ENCODE data around the gene LURAP1L. TPM values are rescaled to one million over a fixed set of nuclear protein-coding genes. Genes with fewer than 3 reads are reported as not detected.

Gene LURAP1L
- polyA plus RNA-seq, 4 donors: 3.5 to 17.5 (median 6.5) TPM

DNA sequence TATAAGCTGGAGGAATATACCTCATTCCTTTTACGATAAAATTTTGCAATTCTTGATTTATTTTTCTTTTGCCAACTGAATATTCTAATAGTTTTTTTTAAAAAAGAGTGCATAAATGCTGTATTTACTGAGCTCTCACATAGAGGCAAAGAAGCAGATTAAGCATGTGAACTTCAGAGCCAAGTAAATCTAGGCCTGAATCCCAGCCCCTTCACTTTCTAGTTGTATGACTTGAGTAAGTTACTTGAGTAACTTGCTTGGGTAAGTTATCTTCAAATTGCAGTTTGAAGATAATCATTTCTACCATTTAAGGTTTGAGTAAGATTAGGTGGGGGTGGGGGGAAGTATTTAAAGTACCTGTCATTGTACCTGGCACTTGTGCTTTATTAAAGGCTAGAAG lies 21.8 kb downstream of the LURAP1L start:
- no peaks in the 10 kb centered on the region for H3K36me3 ChIP-seq (ENCODE audit: control insufficient read depth in 3 of 3, insufficient read depth in 2 of 3, low read depth in 1 of 3, low read length in 3 of 3)
- no peak overlapping the region for H3K4me3 ChIP-seq (ENCODE audit: low read depth in 1 of 3, low read length in 3 of 3)
- no peak overlapping the region for H3K27ac ChIP-seq (ENCODE audit: low read depth in 1 of 3, low read length in 2 of 3)
- DNase-seq: no peak
- no peak for FAIRE-seq
- 76 to 90% (median 87%) methylated on average over 1 of the region's 1 CpG for WGBS, 3 donors
- no peaks in the 10 kb centered on the region for H3K4me1 ChIP-seq (ENCODE audit: control insufficient read depth in 3 of 3, insufficient read depth in 2 of 3, low read depth in 1 of 3, low read length in 2 of 3)
- no peaks in the 10 kb centered on the region for H3K9me3 ChIP-seq (ENCODE audit: control insufficient read depth in 2 of 2, insufficient read depth in 1 of 2, low read depth in 1 of 2, low read length in 1 of 2)
- no peaks in the 10 kb centered on the region for H3K27me3 ChIP-seq (ENCODE audit: control insufficient read depth in 3 of 3, insufficient read depth in 3 of 3, low read length in 3 of 3)

DNA sequence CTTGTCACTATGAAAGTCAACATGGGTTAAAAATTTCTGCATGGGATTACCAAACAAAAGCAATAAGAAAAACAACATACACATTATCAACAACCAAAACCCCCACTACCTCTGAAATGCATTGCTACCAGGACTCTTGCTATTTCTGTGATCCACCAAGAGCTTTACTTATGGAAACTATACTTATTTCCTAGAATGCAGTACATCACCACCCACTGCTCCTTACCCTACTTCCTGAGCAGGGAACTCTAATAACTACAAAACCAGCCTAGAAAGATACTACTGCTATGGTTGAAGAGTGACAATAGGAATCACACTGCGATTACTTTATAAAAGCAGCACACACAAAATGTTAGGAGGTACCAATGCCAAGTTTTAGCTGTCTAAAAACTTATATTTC lies 22.2 kb downstream of the LURAP1L start:
- Histone ChIP-seq H3K4me3 (ENCODE audit: low read depth in 1 of 3, low read length in 3 of 3) (no peak overlapping the region), H3K36me3 (ENCODE audit: control insufficient read depth in 3 of 3, insufficient read depth in 2 of 3, low read depth in 1 of 3, low read length in 3 of 3) (no peaks in the 10 kb centered on the region), H3K9me3 (ENCODE audit: control insufficient read depth in 2 of 2, insufficient read depth in 1 of 2, low read depth in 1 of 2, low read length in 1 of 2) (no peaks in the 10 kb centered on the region), H3K27ac (ENCODE audit: low read depth in 1 of 3, low read length in 2 of 3) (no peak overlapping the region), H3K4me1 (ENCODE audit: control insufficient read depth in 3 of 3, insufficient read depth in 2 of 3, low read depth in 1 of 3, low read length in 2 of 3) (no peaks in the 10 kb centered on the region), H3K27me3 (ENCODE audit: control insufficient read depth in 3 of 3, insufficient read depth in 3 of 3, low read length in 3 of 3) (no peaks in the 10 kb centered on the region)
- FAIRE-seq: no peak
- DNase-seq: no peak
- 85 to 95% (median 90%) methylated on average over 1 of the region's 1 CpG for WGBS, 3 donors

DNA sequence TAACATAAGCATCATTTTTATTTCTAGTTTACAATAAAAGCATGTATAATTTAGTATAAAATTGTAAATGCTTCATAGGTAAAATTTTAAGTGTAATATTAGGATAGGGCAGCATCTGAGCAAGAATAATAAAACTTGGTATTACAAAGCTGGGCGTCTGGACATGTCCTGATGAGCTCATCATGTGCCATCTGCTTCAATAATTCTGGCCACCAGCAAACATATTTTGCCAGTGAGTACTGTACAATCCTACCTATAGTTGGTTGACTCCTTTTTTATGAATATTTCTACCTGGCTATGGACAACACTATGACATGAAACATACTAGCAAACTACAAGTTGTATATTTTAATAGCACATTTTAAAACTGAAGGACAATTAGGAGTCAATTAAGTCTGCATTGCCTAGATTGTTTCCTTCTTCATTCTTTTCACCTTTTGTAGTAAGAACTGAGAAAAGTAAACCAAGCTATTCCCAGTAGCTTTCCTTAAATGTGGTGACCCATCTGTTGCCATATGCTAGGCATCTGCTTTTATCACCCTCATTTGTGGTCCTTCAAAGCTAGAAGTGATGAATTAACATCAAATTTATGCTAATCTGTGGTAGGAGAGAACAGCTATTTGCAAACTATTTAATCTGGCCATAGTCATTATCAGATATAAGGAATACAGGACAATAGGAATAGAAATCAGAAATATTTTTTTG lies 23.4 kb downstream of the LURAP1L start:
- Histone ChIP-seq H3K27me3 (ENCODE audit: control insufficient read depth in 3 of 3, insufficient read depth in 3 of 3, low read length in 3 of 3) (no peaks in the 10 kb centered on the region), H3K36me3 (ENCODE audit: control insufficient read depth in 3 of 3, insufficient read depth in 2 of 3, low read depth in 1 of 3, low read length in 3 of 3) (no peaks in the 10 kb centered on the region), H3K27ac (ENCODE audit: low read depth in 1 of 3, low read length in 2 of 3) (no peak overlapping the region), H3K4me1 (ENCODE audit: control insufficient read depth in 3 of 3, insufficient read depth in 2 of 3, low read depth in 1 of 3, low read length in 2 of 3) (no peaks in the 10 kb centered on the region), H3K4me3 (ENCODE audit: low read depth in 1 of 3, low read length in 3 of 3) (no peak overlapping the region), H3K9me3 (ENCODE audit: control insufficient read depth in 2 of 2, insufficient read depth in 1 of 2, low read depth in 1 of 2, low read length in 1 of 2) (no peaks in the 10 kb centered on the region)
- 73 to 88% (median 76%) methylated on average over 1 of the region's 1 CpG for WGBS, 3 donors
- no peak for DNase-seq
- no peak for FAIRE-seq

DNA sequence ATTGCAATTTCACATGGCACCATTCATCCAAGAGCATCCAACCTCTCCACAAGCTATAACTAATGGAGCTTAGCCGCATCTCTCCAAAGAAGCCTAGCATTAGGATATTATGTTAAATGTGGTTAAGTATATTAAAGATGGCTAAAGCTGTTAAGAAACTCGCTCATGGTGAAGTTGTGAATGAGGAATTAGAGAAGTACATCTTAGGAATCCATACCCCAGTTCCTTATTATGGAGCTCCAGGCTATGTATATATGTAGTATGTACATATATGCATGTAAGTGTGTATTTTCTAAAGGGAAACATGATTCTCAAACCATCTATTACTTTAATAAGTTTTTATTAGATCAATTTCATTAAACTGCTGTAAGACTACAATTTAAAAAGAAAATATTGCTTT lies 26.4 kb downstream of the LURAP1L start:
- no peak for FAIRE-seq
- Histone ChIP-seq H3K4me3 (ENCODE audit: low read depth in 1 of 3, low read length in 3 of 3) (no peak overlapping the region), H3K27me3 (ENCODE audit: control insufficient read depth in 3 of 3, insufficient read depth in 3 of 3, low read length in 3 of 3) (no peaks in the 10 kb centered on the region), H3K9me3 (ENCODE audit: control insufficient read depth in 2 of 2, insufficient read depth in 1 of 2, low read depth in 1 of 2, low read length in 1 of 2) (no peaks in the 10 kb centered on the region), H3K27ac (ENCODE audit: low read depth in 1 of 3, low read length in 2 of 3) (no peak overlapping the region), H3K36me3 (ENCODE audit: control insufficient read depth in 3 of 3, insufficient read depth in 2 of 3, low read depth in 1 of 3, low read length in 3 of 3) (no peaks in the 10 kb centered on the region), H3K4me1 (ENCODE audit: control insufficient read depth in 3 of 3, insufficient read depth in 2 of 3, low read depth in 1 of 3, low read length in 2 of 3) (no peaks in the 10 kb centered on the region)
- no peak for DNase-seq
- 87 to 89% (median 89%) methylated on average over 2 of the region's 2 CpGs for WGBS, 3 donors

DNA sequence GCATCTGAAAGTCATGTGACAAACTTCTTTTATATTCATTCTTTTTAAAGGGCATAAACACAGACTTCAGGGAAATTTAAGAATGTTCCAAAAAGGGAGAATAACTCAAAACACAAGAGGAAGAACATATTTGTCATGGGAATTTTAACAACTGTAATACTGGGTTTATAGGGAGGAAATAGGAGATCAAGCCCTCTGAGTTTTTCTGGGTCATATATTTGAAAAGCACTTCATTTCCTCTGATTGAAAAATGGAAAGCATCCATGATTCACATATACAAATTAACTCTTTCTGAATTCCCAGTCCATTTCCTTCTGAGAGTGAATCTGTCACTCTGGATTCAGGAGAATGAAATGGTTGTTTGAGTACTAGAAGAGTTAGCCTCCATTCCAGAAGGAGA lies 26.8 kb downstream of the LURAP1L start:
- no peak for FAIRE-seq
- no peaks in the 10 kb centered on the region for H3K27me3 ChIP-seq (ENCODE audit: control insufficient read depth in 3 of 3, insufficient read depth in 3 of 3, low read length in 3 of 3)
- H3K27ac ChIP-seq (ENCODE audit: low read depth in 1 of 3, low read length in 2 of 3): no peak overlapping the region
- no peaks in the 10 kb centered on the region for H3K4me1 ChIP-seq (ENCODE audit: control insufficient read depth in 3 of 3, insufficient read depth in 2 of 3, low read depth in 1 of 3, low read length in 2 of 3)
- H3K9me3 ChIP-seq (ENCODE audit: control insufficient read depth in 2 of 2, insufficient read depth in 1 of 2, low read depth in 1 of 2, low read length in 1 of 2): no peaks in the 10 kb centered on the region
- no peaks in the 10 kb centered on the region for H3K36me3 ChIP-seq (ENCODE audit: control insufficient read depth in 3 of 3, insufficient read depth in 2 of 3, low read depth in 1 of 3, low read length in 3 of 3)
- no peak for DNase-seq
- no peak overlapping the region for H3K4me3 ChIP-seq (ENCODE audit: low read depth in 1 of 3, low read length in 3 of 3)

DNA sequence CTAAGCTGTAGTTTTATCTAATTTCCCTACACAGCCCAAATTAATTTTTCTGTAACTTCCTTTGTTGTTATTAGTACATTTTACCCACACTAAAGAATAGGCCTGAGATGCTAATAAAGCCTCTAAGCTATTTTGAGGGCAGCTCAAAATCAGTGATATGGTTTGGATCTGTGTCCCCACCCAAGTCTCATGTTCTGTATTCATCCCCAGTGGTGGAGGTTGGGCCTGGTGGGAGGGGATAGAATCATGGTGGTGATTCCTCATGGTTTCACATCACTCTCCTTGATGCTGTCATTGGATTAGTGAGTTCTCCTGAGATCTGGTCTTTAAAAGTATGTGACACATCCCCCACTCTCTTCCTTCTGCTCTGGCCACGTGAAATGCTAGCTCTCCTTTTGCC lies 27.3 kb downstream of the LURAP1L start:
- Histone ChIP-seq H3K4me3 (ENCODE audit: low read depth in 1 of 3, low read length in 3 of 3) (no peak overlapping the region), H3K9me3 (ENCODE audit: control insufficient read depth in 2 of 2, insufficient read depth in 1 of 2, low read depth in 1 of 2, low read length in 1 of 2) (no peaks in the 10 kb centered on the region), H3K27ac (ENCODE audit: low read depth in 1 of 3, low read length in 2 of 3) (no peak overlapping the region), H3K36me3 (ENCODE audit: control insufficient read depth in 3 of 3, insufficient read depth in 2 of 3, low read depth in 1 of 3, low read length in 3 of 3) (no peaks in the 10 kb centered on the region), H3K4me1 (ENCODE audit: control insufficient read depth in 3 of 3, insufficient read depth in 2 of 3, low read depth in 1 of 3, low read length in 2 of 3) (no peaks in the 10 kb centered on the region), H3K27me3 (ENCODE audit: control insufficient read depth in 3 of 3, insufficient read depth in 3 of 3, low read length in 3 of 3) (no peaks in the 10 kb centered on the region)
- FAIRE-seq (no peak), DNase-seq (no peak)
- WGBS, 3 donors: 58 to 89% (median 88%) methylated on average over 1 of the region's 1 CpG

DNA sequence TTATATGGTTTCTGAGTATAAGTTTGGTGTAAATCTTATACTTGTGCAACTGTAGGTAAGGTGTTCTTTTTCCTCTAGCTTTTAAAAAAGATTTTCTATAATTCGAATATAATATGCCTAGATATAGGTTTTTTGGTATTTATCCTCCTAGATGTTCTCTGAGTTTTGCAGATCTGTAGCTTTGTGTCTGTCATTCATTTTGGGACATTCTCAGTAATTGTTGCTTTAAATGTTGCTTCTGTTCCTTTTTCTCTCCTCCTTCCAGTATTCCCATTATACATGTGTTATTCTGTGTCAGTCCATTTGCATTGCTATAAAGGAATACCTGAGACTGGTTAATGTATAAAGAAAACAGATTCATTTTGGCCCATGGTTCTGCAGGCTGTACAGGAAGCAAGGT lies 33.7 kb downstream of the LURAP1L start:
- DNase-seq: no peak
- no peak overlapping the region for H3K27ac ChIP-seq (ENCODE audit: low read depth in 1 of 3, low read length in 2 of 3)
- no peak for FAIRE-seq
- peaks cover 0 to 2% (median 0%) of the 10 kb centered on the region in 3 donors for H3K4me1 ChIP-seq (ENCODE audit: control insufficient read depth in 3 of 3, insufficient read depth in 2 of 3, low read depth in 1 of 3, low read length in 2 of 3)
- H3K36me3 ChIP-seq (ENCODE audit: control insufficient read depth in 3 of 3, insufficient read depth in 2 of 3, low read depth in 1 of 3, low read length in 3 of 3): peaks cover 0 to 2% (median 0%) of the 10 kb centered on the region in 3 donors
- H3K27me3 ChIP-seq (ENCODE audit: control insufficient read depth in 3 of 3, insufficient read depth in 3 of 3, low read length in 3 of 3): no peaks in the 10 kb centered on the region
- peaks cover 0 to 4% of the 10 kb centered on the region in 2 donors for H3K9me3 ChIP-seq (ENCODE audit: control insufficient read depth in 2 of 2, insufficient read depth in 1 of 2, low read depth in 1 of 2, low read length in 1 of 2)
- 79 to 90% (median 86%) methylated on average over 1 of the region's 1 CpG for WGBS, 3 donors
- no peak overlapping the region for H3K4me3 ChIP-seq (ENCODE audit: low read depth in 1 of 3, low read length in 3 of 3)

DNA sequence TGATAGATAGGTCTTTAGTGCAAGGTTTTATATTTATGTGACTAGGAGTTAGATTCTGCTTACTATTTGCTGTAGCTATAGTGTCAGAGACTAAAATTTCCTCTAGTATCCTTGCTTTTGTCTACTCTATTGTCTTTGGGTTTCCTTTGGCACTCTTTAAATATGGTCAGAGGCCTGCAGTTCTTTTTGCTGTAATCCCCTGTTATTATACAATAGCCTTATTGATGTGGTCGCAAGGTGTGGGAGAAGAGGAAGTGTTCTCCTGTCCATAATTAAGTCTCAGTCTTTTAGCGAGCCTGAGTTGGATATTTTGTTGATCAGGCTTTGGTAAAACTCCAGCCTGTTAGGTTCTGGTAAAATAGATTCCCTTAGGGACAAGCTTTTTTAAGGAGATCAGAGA lies 34.9 kb downstream of the LURAP1L start:
- FAIRE-seq (no peak), DNase-seq (no peak)
- no peaks in the 10 kb centered on the region for H3K27me3 ChIP-seq (ENCODE audit: control insufficient read depth in 3 of 3, insufficient read depth in 3 of 3, low read length in 3 of 3)
- H3K27ac ChIP-seq (ENCODE audit: low read depth in 1 of 3, low read length in 2 of 3): no peak overlapping the region
- peaks cover 0 to 4% (median 2%) of the 10 kb centered on the region in 3 donors for H3K4me1 ChIP-seq (ENCODE audit: control insufficient read depth in 3 of 3, insufficient read depth in 2 of 3, low read depth in 1 of 3, low read length in 2 of 3)
- H3K4me3 ChIP-seq (ENCODE audit: low read depth in 1 of 3, low read length in 3 of 3): no peak overlapping the region
- peaks cover 0 to 4% of the 10 kb centered on the region in 2 donors for H3K9me3 ChIP-seq (ENCODE audit: control insufficient read depth in 2 of 2, insufficient read depth in 1 of 2, low read depth in 1 of 2, low read length in 1 of 2)
- peaks cover 0 to 2% (median 0%) of the 10 kb centered on the region in 3 donors for H3K36me3 ChIP-seq (ENCODE audit: control insufficient read depth in 3 of 3, insufficient read depth in 2 of 3, low read depth in 1 of 3, low read length in 3 of 3)
- 45 to 58% (median 56%) methylated on average over 2 of the region's 2 CpGs for WGBS, 3 donors

DNA sequence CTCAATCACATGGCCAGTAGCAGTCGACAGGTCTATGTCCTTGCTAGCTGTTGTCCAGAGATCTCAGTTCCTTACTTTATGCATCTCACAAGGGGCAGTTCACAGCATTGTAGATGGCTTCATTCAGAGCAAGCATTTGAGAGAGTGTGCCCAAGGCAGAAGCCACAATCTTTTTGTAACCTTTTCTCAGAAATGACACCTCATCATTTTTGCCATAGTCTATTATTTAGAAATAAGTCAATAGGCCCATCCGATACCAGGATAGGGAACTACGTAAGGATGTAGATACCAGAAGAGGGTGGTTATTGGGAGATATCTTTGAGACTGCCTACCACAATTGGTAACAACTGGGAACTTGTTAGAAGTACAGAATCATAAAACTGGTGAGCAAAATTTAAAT lies 37.1 kb downstream of the LURAP1L start:
- no peaks in the 10 kb centered on the region for H3K27me3 ChIP-seq (ENCODE audit: control insufficient read depth in 3 of 3, insufficient read depth in 3 of 3, low read length in 3 of 3)
- WGBS, 3 donors: 93 to 97% (median 93%) methylated on average over 3 of the region's 3 CpGs
- no peak for FAIRE-seq
- H3K9me3 ChIP-seq (ENCODE audit: control insufficient read depth in 2 of 2, insufficient read depth in 1 of 2, low read depth in 1 of 2, low read length in 1 of 2): peaks cover 0 to 4% of the 10 kb centered on the region in 2 donors
- peaks cover 0 to 20% (median 2%) of the 10 kb centered on the region in 3 donors for H3K4me1 ChIP-seq (ENCODE audit: control insufficient read depth in 3 of 3, insufficient read depth in 2 of 3, low read depth in 1 of 3, low read length in 2 of 3)
- no peak for DNase-seq
- H3K4me3 ChIP-seq (ENCODE audit: low read depth in 1 of 3, low read length in 3 of 3): no peak overlapping the region
- peaks cover 0 to 2% (median 0%) of the 10 kb centered on the region in 3 donors for H3K36me3 ChIP-seq (ENCODE audit: control insufficient read depth in 3 of 3, insufficient read depth in 2 of 3, low read depth in 1 of 3, low read length in 3 of 3)
- H3K27ac ChIP-seq (ENCODE audit: low read depth in 1 of 3, low read length in 2 of 3): no peak overlapping the region

All from small intestine (tissue), 7 donors.